Bronchial epithelial cell (primary cell): ENCODE data around the gene PHF19. TPM values are rescaled to one million over a fixed set of nuclear protein-coding genes. Genes with fewer than 3 reads are reported as not detected.

Experiments used
- DNase-seq: peaks from one replicate; pipeline ENCODE4 v3.0.0-alpha.2; 2010; ENCODE audit warnings: low read depth
- FAIRE-seq: peaks from 2 replicates; lab custom pipeline; 2011; peaks lifted over from hg19 to GRCh38; lab: Jason Lieb, UNC
- H3K27me3 ChIP-seq: 2 replicates; pipeline ENCODE4 v1.5.1; 2011; ENCODE audit warnings: low read length; ENCODE audit not compliant: control insufficient read depth, insufficient read depth
- H3K36me3 ChIP-seq: 2 replicates; pipeline ENCODE4 v1.5.1; 2011; ENCODE audit warnings: low read length; ENCODE audit not compliant: control insufficient read depth, insufficient read depth
- H3K4me3 ChIP-seq: 2 replicates; pipeline ENCODE4 v1.5.1; 2011; ENCODE audit warnings: mild to moderate bottlenecking, low read depth, low read length, control low read depth
- total RNA-seq: library from RNA; depleted of rRNA; stranded (reverse); fragments of >200 nt; gene quantifications from 2 replicates; pipeline ENCODE4 v1.2.1, GENCODE V29; 2014
- TF ChIP-seq, protein P1 (sequence below): IDR thresholded peaks from 2 replicates; pipeline ENCODE4 v1.5.1; 2011; ENCODE audit warnings: mild to moderate bottlenecking, moderate library complexity, low read length, control low read depth, inconsistent platforms; ENCODE audit not compliant: insufficient read depth, severe bottlenecking

The PHF19 gene
- total RNA-seq, 1 donor from 2014 or later = 7.6 TPM

DNA sequence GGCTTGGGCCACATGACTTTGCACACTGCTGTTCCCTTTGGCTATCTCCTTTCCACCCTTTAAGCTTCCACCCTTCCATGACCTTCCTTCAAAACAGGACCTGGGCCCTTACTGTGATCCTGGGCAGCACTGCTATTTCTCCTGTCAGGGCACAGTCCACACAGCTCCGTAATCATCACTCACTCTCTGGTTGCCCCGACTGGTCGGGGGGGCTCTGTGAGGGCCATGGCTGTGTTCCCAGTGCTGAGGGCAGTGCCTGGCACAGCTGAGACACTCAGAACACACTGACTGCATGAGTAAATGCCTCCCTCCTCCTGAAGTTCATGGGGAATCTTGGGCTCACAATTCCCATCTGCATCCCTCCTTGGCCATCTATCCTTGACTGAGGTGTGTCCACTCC is 37.4 kb upstream of the PHF19 start:
- DNase-seq (no peak), FAIRE-seq (no peak)
- H3K36me3 ChIP-seq = no peaks in the 10 kb centered on the region
- TF ChIP-seq, protein P1, sequence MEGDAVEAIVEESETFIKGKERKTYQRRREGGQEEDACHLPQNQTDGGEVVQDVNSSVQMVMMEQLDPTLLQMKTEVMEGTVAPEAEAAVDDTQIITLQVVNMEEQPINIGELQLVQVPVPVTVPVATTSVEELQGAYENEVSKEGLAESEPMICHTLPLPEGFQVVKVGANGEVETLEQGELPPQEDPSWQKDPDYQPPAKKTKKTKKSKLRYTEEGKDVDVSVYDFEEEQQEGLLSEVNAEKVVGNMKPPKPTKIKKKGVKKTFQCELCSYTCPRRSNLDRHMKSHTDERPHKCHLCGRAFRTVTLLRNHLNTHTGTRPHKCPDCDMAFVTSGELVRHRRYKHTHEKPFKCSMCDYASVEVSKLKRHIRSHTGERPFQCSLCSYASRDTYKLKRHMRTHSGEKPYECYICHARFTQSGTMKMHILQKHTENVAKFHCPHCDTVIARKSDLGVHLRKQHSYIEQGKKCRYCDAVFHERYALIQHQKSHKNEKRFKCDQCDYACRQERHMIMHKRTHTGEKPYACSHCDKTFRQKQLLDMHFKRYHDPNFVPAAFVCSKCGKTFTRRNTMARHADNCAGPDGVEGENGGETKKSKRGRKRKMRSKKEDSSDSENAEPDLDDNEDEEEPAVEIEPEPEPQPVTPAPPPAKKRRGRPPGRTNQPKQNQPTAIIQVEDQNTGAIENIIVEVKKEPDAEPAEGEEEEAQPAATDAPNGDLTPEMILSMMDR = no peak
- no peak overlapping the region for H3K4me3 ChIP-seq
- no peaks in the 10 kb centered on the region for H3K27me3 ChIP-seq

DNA sequence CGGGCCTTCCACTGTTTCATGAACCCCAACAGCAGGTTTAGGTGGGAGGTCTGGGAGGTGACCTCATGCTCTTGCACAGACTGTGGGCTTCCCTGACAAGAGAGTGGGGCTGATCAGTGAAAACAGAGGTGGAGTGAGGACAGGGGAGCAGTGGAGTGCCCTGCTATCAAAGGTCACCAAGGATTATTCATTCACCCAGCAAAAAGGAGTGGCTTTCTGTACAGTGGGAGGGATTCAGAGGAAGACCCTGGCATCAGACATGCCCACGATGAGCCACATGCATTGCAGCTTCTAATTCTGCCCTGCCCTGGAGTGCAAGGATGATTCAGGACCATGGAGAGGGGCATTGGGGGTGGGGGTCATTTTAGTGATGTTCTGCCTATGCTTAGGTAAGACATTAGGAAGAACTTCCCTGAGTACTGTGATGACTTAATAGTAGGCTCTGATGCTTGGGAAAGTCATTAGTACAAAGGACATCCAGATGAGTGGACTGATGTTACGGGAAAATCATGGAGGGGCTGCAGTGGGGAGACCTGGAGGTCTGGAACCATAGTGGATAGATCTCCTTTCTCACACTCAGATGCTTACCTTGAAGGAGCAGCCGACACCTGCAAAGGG is 36.8 kb upstream of the PHF19 start:
- FAIRE-seq = no peak
- DNase-seq = no peak
- TF ChIP-seq, protein P1 = no peak

DNA sequence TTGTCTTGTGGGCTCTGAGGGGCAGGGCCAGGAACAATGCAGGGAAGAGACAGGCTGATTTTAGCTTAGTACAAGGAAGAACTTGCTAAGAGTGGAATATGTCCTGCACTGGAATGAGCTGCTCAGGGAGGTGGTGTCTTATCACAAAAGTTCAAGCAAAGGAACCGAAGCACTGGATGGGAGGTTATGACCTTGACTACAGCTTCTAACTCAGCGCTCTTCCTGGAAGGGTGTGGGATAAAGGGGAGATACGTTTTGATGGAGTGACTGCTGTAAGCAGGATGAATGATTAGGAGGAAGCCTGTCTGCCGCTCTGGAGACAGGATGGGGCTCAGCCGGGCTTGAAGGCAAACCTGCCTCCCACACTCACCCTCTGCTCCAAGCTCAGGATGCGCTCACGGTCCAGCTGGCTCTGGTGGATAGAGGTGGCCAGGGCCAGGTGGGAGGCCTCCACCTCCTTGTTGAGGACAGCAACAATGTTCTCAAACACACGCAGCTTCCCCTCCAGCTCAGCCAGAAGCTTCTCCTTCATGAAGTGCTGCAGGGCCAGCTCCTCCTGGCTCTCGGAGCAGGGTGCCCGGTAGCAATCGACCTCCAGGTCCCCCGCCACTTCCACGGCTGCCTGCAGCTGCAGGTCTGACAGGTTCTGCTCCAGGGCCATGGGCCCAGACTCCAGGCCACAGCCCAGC is 36.1 kb upstream of the PHF19 start:
- TF ChIP-seq, protein P1 = no peak
- Histone ChIP-seq H3K4me3 (no peak overlapping the region), H3K36me3 (no peaks in the 10 kb centered on the region), H3K27me3 (no peaks in the 10 kb centered on the region)
- no peak for FAIRE-seq
- DNase-seq = no peak

More for the DNA sequence above, 36.8 kb upstream of the PHF19 start:
- no peaks in the 10 kb centered on the region for H3K36me3 ChIP-seq
- no peaks in the 10 kb centered on the region for H3K27me3 ChIP-seq
- no peak overlapping the region for H3K4me3 ChIP-seq

DNA sequence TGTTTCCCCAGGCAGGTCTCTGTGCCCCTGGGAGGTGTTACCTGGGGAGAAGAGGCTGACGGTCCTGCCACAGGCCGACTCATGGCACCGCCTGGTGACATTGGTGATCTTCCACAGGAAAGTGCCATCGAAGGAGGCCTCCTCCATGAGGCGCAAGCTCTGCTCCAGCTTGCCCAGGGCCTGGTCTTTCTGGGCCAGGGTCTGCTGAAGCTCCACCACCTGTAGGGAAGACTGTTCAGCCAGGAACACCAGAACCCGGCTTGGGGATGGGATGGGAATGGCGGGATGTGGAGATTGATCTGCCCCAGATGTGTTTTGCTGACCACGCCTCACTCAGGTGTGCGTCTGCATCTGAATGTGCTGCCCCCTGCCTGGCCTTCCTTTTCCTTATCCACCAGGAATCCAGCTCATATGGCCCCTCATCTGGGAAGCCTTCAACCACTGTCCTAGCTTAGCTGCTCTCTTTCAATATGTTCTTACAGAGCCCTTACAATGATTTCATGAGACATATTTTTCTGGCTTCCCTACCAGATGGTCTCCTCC is 34.4 kb upstream of the PHF19 start:
- FAIRE-seq (no peak), DNase-seq (no peak)
- H3K36me3 ChIP-seq = no peaks in the 10 kb centered on the region
- TF ChIP-seq, protein P1 = no peak
- no peaks in the 10 kb centered on the region for H3K27me3 ChIP-seq
- H3K4me3 ChIP-seq = no peak overlapping the region

DNA sequence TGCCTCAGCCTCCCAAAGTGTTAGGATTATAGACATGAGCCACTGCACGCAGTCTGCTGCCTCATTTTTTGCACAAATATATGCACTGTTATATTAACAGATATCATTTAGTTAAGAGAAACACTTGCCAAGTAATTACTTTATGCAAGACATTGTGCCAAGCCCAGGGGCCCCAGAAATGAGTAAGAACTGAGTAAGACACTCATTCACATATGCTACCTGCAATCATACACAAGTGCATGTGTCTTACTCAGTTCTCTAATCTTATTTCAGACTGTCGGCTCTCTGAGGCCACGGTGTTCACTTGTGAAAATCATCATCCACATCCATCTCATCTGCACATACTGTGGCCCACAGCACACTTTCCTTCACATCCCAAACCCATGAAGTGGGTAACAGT is 33.7 kb upstream of the PHF19 start:
- no peak for FAIRE-seq

More for the DNA sequence above, 33.7 kb upstream of the PHF19 start:
- H3K4me3 ChIP-seq = no peak overlapping the region
- TF ChIP-seq, protein P1 = no peak
- DNase-seq = peak; percentile 75
- H3K36me3 ChIP-seq = no peaks in the 10 kb centered on the region
- H3K27me3 ChIP-seq = no peaks in the 10 kb centered on the region
